ENCODE results near the gene GLDN. TPM values are rescaled to one million over a fixed set of nuclear protein-coding genes. Genes with fewer than 3 reads are reported as not detected.

The GLDN gene
- total and polyA plus RNA-seq, 2 of the 8 experiments (the other 6 are each of a cell fraction or from before 2014, with no cell fraction given) = 0.24 to 0.50 TPM

GRCh38 chr15:51386486-51386885 lies 45.0 kb downstream of the GLDN start:
- H4K8ac ChIP-seq (ENCODE audit: extremely low read depth, insufficient read depth, low read length) = no peak overlapping the region
- H2AK5ac ChIP-seq (ENCODE audit: low read depth, low read length) = no peak overlapping the region
- no peak overlapping the region for H4K91ac ChIP-seq (replicated peaks; ENCODE audit: insufficient read length, low read length)
- CTCF ChIA-PET (ENCODE audit: partially characterized antibody) = interaction anchor here (1.5 to 7.8 kb wide), 3 partner anchors 12 to 99 kb away, joined by 4 to 70 read pairs (median 8); no protein-coding TSS in a partner anchor
- H3K4ac ChIP-seq (replicated peaks; ENCODE audit: insufficient read length, low read depth, low read length) = no peak overlapping the region
- H3K4me3 ChIP-seq (ENCODE audit: extremely low read depth in 1 of 4, insufficient read depth in 2 of 4, low read depth in 3 of 4, low read length in 4 of 4) = no peak overlapping the region
- no peak overlapping the region for H3K56ac ChIP-seq (replicated peaks; ENCODE audit: insufficient read length, low read depth, low read length)
- H3K23ac ChIP-seq (ENCODE audit: insufficient read length) = no peak overlapping the region
- no peak overlapping the region for H2BK12ac ChIP-seq (ENCODE audit: low read depth, low read length)
- no peaks in the 10 kb centered on the region for H3K79me2 ChIP-seq (ENCODE audit: control insufficient read depth in 1 of 2, insufficient read depth in 2 of 2, low read length in 2 of 2)
- H2BK120ac ChIP-seq (replicated peaks; ENCODE audit: low read depth, low read length) = no peak overlapping the region
- no peak overlapping the region for H2BK5ac ChIP-seq (ENCODE audit: low read depth, low read length)
- no peak for FAIRE-seq
- no peaks in the 10 kb centered on the region for H3K79me1 ChIP-seq (ENCODE audit: low read depth, low read length)
- H3K9me3 ChIP-seq (ENCODE audit: insufficient read depth in 2 of 2, low read depth in 1 of 2, low read length in 1 of 2) = 0 out of 4 replicates have a peak, but pooled peaks cover 0 to 2% of the 10 kb centered on the region in 2 experiments
- peaks cover 3 to 10% (median 7%) of the 10 kb centered on the region in 4 experiments; a peak in 6 of 7 replicates for H3K4me1 ChIP-seq (replicated peaks in 1 of 4; ENCODE audit: control insufficient read depth in 3 of 4, insufficient read depth in 4 of 4, low read length in 3 of 4)
- H3K36me3 ChIP-seq (ENCODE audit: control insufficient read depth in 2 of 4, insufficient read depth in 4 of 4, low read length in 3 of 4) = no peaks in the 10 kb centered on the region
- H3K27ac ChIP-seq (ENCODE audit: low read depth, low read length) = no peak overlapping the region
- 86% methylated on average over 11 of the region's 12 CpGs; no CpG with 5 or more reads in 1 of the 2 experiments for WGBS, 2 experiments (ENCODE audit: extremely low coverage in 1 of 2, insufficient coverage in 1 of 2, insufficient read length in 1 of 2, insufficient replicate concordance in 2 of 2, low coverage in 1 of 2, low lambda C conversion rate in 2 of 2, missing lambda C conversion rate in 1 of 2)
- no peak overlapping the region for H3K14ac ChIP-seq (ENCODE audit: insufficient read length)
- H3K9ac ChIP-seq (replicated peaks in 1 of 4; ENCODE audit: extremely low read depth in 1 of 4, low read depth in 3 of 4, low read length in 3 of 4) = no peak overlapping the region
- POLR2A ChIA-PET (ENCODE audit: partially characterized antibody) = no interaction called here
- no peaks in the 10 kb centered on the region for H3K27me3 ChIP-seq (replicated peaks in 1 of 4; ENCODE audit: control insufficient read depth in 3 of 4, extremely low read depth in 1 of 4, insufficient read depth in 3 of 4, low read length in 3 of 4)
- H2BK20ac ChIP-seq (ENCODE audit: low read length) = no peak overlapping the region
- H4K5ac ChIP-seq (ENCODE audit: insufficient read length, low read depth, low read length) = no peak overlapping the region
- H2BK15ac ChIP-seq (ENCODE audit: low read length) = no peak overlapping the region; the same call in 1 of the 2 replicates
- no peak overlapping the region for H2AFZ ChIP-seq (ENCODE audit: low read length)
- no peaks in the 10 kb centered on the region for H3K23me2 ChIP-seq (ENCODE audit: low read depth, low read length)
- H3K4me2 ChIP-seq (ENCODE audit: insufficient read depth in 1 of 2, low read depth in 2 of 2, low read length in 2 of 2) = no peak overlapping the region
- H3K18ac ChIP-seq (ENCODE audit: extremely low read depth, low read length) = no peak overlapping the region
- H4K20me1 ChIP-seq (replicated peaks in 1 of 2; ENCODE audit: control insufficient read depth in 1 of 2, insufficient read depth in 2 of 2, low read length in 2 of 2) = no peaks in the 10 kb centered on the region
- no peak for DNase-seq (ENCODE audit: low read depth in 1 of 2, low spot score in 2 of 2)
- TF ChIP-seq SIN3A (conservative IDR thresholded peaks at IDR 0.05 in 1 of 2, IDR thresholded peaks at IDR 0.05 in 1 of 2; ENCODE audit: low read depth in 1 of 2, low read length in 2 of 2) = no peak
- TF ChIP-seq MAFK (IDR thresholded peaks at IDR 0.05; ENCODE audit: low read depth, low read length) = no peak
- no peak for TF ChIP-seq EZH2 (IDR thresholded peaks at IDR 0.05; ENCODE audit: low read depth, low read length, severe bottlenecking)
- TF ChIP-seq KDM1A (IDR thresholded peaks at IDR 0.05; ENCODE audit: borderline replicate concordance, low read length) = no peak
- TF ChIP-seq RNF2 (IDR thresholded peaks at IDR 0.05; ENCODE audit: borderline replicate concordance, low read depth, low read length, missing control alignments, poor library complexity, severe bottlenecking) = no peak
- no peak for TF ChIP-seq E2F6 (IDR thresholded peaks at IDR 0.05)
- TF ChIP-seq, protein P1, sequence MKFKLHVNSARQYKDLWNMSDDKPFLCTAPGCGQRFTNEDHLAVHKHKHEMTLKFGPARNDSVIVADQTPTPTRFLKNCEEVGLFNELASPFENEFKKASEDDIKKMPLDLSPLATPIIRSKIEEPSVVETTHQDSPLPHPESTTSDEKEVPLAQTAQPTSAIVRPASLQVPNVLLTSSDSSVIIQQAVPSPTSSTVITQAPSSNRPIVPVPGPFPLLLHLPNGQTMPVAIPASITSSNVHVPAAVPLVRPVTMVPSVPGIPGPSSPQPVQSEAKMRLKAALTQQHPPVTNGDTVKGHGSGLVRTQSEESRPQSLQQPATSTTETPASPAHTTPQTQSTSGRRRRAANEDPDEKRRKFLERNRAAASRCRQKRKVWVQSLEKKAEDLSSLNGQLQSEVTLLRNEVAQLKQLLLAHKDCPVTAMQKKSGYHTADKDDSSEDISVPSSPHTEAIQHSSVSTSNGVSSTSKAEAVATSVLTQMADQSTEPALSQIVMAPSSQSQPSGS (IDR thresholded peaks at IDR 0.05; ENCODE audit: low read length) = no peak
- no peak for TF ChIP-seq CTBP2 (IDR thresholded peaks at IDR 0.05; ENCODE audit: borderline replicate concordance, insufficient read depth, insufficient read length, low read length)
- no peak for TF ChIP-seq POU5F1 (IDR thresholded peaks at IDR 0.05; ENCODE audit: low read depth, low read length)
- no peak for TF ChIP-seq BRCA1 (IDR thresholded peaks at IDR 0.05; ENCODE audit: low read depth, low read length)
